HG03558 (cell line): ENCODE measurements around the gene AGAP1.

Experiments
- ATAC-seq: cut with Tn5 transposase; IDR thresholded peaks from one replicate; pipeline ENCODE4 v1.9.1; 2021; ENCODE audit warnings: moderate number of reproducible peaks; ENCODE audit not compliant: unreplicated experiment; ENCODE audit errors: extremely low read depth

AGAP1 gene

DNA sequence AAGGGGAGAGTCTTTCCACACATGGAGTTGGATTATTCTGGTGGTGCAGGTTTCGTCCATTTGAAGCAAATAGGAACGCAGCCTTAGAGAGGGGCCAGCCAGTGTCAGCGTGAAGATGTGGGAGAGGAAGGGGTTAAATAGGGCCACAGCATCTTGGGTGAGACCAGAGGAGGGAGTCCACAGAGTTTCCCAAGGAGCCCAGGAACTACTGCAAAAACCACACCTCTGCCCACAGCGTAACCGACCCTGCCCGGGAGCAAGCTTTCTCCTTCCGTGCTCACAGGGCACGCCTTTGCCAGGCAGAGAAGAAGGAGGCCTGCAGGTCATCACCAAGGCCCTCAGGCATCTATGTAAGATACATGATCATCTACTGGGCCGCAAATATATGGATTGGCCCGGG lies 314.5 kb downstream of the AGAP1 start:
- no peak for ATAC-seq

DNA sequence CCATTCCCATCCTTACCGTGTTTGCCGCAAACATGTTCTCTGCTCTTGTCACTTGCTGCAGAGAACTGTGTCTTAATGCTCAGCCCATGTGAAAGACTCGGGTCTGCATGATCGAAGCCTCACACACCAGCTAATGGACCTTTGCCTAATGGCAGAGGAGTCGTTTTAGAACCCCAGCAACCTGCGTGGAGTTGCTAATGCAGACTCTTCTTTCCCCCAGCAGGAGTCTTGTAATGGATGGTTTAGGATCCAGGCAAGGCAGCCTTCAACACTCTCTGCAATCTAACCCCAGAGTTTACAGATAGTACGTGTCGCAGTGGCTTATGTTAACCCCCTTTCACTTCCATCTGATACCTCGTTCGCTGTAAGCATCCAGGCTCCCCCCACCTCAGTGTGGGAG lies 316.4 kb downstream of the AGAP1 start:
- ATAC-seq: no peak

DNA sequence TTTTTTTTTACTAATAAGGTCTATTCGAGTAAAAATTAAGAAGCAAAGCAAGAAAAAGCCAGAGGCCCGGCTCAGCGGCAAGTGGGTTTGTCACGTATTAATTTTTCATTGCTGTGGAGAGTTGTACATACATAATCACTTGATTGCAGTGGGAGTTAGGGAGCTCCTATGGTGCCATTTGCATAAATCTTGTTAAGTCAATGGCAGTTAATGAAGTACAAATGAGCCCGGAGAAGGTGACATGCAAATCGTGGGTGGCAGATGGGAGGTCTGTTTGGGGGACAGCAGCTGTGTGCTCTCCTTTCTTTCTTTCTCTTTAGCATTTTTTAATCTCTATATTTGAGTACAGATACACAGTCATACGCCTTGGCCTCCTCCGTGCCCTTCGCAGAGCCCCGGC lies 317.0 kb downstream of the AGAP1 start:
- ATAC-seq: no peak

DNA sequence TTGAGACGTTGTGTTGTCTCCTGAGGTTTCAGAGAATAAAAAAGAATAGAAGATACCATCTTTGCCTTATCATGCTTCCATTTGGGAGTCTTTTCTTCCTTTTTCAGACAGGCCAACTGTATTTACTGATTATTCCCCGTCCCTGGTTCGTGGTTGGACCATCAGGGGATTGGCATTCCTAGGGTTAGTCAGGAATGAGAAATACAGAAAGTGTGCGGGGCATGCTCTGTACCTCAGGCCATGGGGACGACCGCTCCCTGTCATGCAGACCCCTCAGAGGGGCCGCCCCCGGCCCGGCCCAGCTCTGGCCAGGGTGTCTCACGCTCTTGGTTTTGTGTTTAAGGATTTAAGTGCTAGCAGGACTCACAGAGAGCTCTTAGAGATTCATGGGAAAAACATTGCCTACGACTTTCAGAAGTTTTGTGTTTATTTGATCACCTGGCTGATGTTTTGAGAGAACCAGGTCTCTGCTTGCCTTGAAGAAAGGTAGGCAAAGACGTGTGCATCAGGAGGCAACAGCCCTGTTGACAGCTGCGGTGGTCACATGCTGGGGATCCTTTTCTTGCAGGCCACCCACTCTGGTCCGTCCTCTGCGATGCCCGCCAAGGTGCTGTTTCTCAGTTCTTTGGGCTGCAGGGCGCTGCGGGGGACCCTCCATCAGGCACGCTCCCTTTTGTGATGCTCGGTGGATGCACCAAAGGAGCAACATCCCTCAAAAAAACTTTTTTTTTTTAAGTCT lies 317.8 kb downstream of the AGAP1 start:
- no peak for ATAC-seq

DNA sequence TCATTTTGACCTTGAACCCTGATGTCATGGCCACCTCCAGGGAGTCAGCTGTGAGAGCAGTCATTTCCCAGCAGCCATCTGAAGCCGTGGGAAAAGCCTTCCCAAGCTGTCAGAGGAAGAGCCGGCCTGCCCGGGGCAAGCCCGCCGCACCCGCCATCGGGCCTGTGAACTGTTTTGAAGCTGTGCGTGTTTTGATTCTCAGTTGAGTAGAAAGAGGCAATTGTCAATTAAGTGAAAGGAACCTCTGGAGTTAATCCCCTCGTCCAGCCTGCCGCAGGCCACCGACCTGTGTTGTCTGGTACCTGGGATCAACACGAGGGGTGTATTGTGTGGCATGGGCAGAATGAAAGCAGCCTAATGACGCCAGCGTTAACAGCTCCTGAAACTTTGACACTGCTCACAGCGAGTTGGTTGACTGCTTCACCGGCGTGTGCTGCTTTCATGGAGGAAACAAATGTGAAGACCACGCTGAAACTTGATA lies 318.4 kb downstream of the AGAP1 start:
- no peak for ATAC-seq

DNA sequence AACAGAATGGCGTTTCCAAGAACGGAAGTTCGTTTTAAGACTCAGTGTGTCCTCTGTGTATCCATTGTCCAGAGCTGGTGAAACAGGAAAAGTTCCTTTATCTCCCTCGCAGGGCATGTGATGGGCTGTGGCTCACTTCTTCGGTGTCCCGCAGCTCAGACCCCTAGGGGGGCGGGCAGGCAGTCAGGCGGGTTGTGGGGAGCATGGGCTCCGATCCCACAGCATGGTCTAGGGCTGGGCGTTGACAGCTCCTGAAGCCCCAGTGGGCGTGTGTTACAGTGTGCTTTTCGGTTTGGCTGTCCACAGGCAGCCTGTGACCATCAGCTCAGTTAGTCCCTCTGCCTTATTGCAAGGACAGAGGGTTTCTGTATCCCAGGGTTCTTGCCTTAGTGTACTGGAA lies 319.6 kb downstream of the AGAP1 start:
- no peak for ATAC-seq

DNA sequence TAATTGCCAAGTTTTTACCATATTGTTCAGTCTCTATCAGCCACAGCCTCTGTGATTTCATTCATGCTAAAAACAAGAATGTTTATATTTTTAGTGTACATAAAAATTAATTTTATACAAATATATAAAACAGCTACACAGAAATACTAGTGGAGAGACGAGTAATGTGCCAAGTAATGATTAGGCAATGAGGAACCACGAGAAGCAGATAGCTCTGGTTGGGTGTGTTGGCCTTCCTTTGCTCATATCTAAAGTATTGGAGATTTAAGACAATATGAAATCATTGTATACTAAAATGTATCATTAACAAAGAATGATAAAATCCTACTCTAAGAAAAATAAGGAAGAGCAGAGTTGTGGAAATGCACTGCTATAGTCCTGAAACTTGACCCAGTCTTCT lies 326.7 kb downstream of the AGAP1 start:
- ATAC-seq: no peak

DNA sequence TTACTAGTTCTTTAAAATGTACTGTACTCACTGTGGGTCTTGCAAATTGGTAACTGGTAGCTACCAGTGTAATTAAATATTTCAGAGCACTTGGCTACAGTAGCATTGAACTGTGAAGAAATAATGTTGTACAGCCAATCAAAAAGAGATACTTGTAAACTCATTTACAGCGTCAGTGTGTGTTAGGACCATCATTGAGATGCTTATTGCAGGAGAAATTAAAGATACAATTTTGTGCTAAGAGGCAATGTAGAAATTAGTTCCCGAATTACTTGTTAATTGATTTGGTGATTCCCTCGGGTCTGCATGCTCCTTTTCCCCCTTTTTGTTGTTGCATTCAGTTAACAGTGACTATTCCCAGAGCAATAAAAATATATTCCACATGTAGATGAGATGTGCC lies 330.5 kb downstream of the AGAP1 start:
- ATAC-seq: no peak

DNA sequence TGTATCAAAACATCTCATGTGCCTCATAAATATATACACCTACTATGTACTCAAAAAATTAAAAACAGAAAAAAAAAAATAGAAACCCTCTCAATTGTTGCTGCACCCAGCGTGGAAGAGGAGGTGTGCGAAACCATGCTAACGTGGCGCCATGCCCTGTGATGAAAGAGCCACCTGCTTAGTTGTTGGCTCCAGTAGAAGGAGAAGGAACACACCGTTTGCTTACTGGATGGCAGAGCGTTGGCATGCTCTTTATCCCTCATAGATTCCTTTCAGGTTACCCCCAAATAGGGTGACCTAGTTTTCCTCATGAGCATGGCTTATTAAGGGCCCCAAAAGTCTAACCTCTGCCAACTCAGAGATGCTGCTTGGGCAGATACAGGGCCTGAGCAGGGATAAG lies 332.1 kb downstream of the AGAP1 start:
- ATAC-seq: no peak

DNA sequence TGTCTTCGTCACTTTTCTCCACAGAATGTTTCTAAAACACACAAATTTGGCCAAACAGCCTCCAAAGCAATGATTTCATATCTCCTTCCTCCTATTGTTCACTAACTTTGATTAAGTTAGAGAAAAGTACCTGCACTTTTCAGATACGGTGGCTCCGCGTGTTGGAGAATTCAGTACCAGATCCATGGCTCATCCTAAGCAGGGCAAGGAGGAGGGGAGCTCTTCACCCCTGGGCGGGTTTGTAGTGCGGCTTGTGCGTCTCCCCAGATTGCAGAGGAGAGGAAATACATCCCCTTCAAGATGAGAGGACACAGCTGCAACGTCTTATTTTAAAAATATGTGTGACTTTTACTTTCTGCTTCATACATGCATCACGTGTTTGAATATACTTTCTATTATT lies 333.0 kb downstream of the AGAP1 start:
- ATAC-seq: no peak

DNA sequence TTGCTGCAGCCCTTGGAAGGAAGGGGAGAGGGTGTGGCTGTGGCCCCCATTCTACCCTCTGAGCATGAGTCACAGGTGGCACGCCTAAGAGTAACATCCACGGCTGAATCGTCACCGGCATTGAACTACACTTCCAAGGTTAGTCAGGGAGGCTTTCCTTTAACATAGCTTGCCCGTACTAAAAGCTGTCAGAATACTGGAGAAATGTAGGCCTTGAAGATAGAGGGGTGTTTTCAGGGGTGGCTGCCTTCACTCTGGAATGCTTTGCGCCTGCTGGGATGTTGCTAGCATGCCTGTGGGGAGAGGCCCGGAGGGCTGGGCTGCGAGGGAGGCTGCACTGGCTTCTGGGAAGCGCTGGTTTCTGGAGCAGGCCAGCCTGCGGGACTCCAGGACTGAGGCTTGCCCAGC lies 333.7 kb downstream of the AGAP1 start:
- ATAC-seq: no peak

DNA sequence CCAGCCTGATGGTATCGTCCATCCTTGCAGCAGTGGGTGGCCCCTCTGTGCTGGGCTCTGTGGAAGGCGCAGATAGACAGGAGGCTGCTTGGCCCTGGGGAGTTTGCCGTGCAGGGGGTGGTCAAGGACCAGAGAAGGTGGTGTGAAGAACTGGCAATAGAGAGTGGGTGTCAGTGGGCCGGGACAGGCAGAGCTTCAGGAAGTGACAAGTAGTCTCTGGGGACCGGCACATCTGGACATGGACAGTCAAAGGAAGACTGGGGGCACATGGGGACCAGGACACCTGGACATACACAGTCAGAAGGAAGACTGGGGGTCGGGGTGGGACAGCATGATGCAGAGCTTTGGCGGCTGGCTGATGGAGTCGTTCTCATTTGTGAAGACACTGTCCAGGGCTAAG lies 335.9 kb downstream of the AGAP1 start:
- no peak for ATAC-seq

DNA sequence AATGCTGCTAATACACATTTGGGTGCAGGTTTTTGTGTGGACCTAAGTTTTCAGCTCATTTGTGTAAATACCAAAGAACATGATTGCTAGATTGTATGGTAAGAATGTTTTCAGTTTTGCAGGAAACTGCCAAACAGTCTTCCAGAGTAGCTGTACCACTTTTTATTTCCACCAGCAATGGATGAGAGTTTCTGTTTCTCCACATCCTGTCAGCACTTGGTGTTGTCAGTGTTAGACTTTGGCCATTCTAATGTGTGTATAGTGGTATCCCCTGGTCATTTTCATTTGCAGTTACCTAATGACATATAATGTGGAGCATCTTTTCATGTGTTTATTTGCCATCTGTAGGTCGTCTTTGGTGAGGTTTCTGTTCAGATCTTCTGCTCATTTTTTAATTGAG lies 337.9 kb downstream of the AGAP1 start:
- ATAC-seq: no peak

DNA sequence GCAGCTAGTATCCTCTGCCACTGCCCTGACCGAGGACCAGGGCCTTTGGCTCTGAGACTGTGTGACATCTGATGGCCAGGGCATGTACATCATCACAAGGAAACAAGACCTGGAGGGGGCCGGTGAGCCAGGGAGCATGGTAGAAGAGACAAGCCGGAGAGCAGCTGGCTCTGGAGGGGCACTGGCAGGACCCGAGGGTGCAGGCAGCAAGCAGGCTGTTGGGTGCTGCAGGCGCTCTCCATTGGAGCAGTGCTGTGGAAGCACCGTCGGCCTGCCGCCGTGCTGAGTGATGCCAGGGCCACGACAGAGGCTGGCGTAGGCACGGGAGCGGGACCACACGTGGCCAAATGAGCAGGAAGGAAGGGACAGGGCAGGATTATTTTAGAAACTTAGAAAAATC lies 339.1 kb downstream of the AGAP1 start:
- no peak for ATAC-seq

DNA sequence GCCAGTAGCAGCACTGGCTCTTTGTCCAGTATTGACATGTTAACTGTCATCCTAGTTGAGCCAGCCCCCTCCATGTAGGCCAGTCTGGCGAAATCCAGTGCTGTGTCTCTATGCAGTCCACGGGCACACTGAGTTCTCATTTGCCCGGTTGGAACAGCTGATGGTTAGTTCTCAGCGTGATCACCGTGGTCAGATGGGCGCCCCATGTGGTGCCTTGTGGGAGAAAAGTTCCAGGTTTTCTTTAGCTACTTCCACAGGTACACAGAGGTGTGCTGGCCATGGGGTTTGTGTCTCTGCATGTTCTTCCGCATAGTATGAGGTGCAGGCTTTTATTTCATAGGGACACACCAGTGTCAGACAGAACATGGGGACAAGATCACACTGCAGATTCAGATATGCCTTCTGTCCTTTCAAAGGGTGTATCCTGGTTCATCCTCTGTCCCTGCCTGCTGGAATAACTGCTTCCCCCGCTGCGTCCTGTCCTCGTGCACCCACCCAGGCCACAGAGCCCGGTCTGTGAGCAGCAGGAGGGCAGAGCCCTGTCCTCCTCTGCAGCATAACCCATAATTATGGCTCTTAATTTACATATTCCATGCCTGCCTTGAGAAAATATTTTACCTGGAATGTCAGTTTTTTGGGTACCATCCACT lies 340.3 kb downstream of the AGAP1 start:
- no peak for ATAC-seq

DNA sequence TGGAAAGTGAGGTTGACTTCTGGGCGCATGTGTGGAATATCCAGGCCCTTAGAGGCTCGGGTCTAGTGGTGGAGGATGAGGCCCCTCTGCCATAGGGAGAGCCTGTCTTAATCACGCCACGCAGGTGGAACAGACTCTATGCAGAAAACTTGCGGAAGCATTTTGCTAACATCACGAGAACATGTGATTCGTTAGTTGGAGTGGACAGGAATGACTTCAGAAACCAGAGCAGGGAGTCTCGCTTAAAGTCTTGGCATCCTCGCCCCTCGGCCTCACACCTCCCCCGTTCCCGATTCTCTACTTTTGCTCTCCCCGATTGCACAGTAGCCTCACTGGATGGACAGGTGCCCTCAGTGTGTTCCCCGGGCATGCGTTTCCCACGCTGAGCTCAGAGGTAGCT lies 340.9 kb downstream of the AGAP1 start:
- no peak for ATAC-seq

DNA sequence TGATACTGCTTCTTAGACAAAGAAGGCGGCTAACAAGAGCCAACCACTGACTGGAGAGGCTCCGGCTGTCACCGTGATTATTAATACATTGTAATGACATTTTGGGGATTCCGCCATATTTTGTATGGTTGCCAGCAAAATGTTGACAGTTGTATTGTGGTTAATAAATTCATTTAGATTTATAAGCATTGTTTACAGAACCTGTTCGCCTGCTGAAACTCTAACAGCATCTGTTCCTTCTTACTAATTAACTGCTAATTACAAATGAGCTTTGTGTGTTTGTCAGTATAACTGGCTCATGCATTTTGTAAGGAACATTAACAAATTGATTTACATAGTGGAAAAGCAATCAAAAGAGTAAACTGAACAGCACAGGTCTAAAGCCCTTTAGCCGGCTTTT lies 342.0 kb downstream of the AGAP1 start:
- no peak for ATAC-seq

DNA sequence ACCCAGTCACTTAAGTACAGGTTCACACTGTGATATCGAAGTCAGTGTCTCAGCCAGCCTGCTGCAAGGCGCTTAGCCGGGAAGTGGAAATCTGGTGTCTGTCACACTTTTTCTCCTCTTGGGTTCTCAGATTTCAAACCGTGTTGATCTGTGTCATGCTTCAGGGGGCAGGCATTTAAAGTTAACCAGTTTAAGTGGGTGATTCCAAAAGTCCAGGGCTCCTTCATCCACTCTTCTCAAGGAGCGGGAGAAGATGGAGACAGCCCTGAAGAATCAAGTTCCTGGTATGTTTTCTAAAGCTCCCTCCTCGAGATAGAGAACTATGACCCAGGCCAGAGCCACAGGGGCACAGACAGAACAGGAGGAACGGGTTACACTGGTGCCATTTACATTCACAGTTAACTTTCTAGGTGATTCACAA lies 342.7 kb downstream of the AGAP1 start:
- no peak for ATAC-seq

DNA sequence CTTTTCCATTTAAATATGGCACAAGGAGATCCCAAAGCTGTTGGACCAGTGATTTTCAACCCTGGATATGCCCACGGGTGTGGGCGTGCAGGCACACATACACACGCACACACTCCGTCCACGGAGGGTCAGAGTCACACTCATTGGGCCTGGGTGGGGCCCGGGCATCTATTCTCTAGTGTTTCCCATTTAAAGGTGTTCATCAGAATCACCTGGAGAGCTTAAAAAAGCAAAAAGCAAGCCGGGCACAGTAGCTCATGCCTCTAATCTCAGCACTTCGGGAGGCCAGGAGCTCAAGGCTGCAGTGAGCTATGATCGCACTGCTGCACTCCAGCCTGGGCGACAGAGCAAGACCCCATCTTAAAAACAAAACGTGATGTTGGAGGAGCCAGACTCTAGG lies 345.4 kb downstream of the AGAP1 start:
- ATAC-seq: no peak

DNA sequence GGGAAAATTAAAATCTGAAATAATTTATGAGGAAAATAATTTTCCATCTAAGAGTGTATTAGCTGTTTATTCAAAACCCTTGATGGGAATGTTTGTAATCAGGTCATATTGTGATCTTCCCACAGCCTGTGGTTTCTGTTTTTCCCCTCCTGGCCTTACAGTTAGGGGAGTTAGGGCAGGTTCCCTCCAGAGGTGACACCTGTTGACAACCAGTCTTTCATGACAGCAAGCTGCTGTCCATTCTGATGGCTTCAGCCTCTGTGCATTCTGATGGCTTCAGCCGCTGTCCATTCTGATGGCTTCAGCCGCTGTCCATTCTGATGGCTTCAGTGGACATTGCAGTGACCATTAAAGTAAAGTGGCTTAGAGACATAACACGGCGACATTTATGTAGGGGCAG lies 346.1 kb downstream of the AGAP1 start:
- no peak for ATAC-seq

DNA sequence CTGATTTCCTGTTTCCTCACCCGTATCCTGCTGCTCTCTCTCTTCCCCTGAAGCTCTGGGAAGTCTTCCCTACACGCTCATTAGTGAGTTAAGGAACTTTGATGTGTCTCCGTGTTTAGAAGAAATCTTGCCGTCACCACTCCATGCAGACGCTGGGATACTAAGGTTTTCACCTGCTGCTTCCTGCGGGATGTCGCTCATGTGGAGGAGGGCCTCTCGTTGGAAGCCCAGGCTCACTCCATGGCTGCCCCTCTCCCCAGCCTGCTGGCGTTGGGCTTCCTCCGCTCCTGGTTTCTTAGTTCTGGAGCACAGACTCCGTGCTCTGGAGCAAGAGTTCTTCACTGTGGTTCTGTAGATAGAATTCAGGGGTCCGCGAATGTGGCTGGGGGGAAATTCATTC lies 348.0 kb downstream of the AGAP1 start:
- ATAC-seq: no peak

DNA sequence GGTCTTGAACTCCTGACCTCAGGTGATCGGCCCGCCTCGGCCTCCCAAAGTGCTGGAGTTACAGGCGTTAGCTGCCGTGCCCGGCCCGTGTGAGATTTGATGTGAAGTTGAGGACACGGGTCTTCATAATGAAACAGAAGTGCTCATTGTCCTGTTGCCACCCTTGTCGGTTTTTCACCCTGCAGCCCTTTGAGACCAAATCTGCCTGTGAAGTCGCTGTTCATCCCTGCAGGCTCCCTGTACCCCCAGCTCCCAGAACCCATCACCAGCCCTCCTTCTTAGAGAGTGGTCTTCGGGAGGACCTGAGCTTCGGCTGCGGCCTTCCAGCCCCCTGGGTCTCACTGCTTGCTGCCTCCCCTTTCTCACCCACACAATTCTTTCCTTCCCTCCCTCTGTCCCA lies 349.1 kb downstream of the AGAP1 start:
- no peak for ATAC-seq
